ENCODE data around the gene LRRC4C.

- TF ChIP-seq TAF1 (IDR thresholded peaks at IDR 0.05; ENCODE audit: borderline replicate concordance, low read depth, low read length) = no peak
- TF ChIP-seq POLR2A (IDR thresholded peaks at IDR 0.05; ENCODE audit: low read depth, low read length) = no peak
- no peak for TF ChIP-seq POLR2AphosphoS5 (IDR thresholded peaks at IDR 0.05; ENCODE audit: low read depth, low read length)
Observed at GRCh38 chr11:40236526-40236925, 1222.9 kb downstream of the LRRC4C start.

Measured in GM12892 (cell line).